Uterus (tissue), 4 donors: ENCODE results near the gene CPED1. TPM values are rescaled to one million over a fixed set of nuclear protein-coding genes. Genes with fewer than 3 reads are reported as not detected.

Source experiments
- DNase-seq, 2 donors: peaks; one replicate each; pipeline ENCODE4 v3.0.0-alpha.2; 2019 to 2020
- H3K27ac ChIP-seq, 2 donors: fragments of 200-600 bp; sonication (generic); 1 replicate in 1 of 2; 2 replicates in 1 of 2; pipeline ENCODE4 v1.5.1; 2016 to 2018
- H3K27me3 ChIP-seq, 2 donors: fragments of 200-600 bp; sonication (generic); one replicate each; pipeline ENCODE4 v1.5.1; 2018 to 2019; ENCODE audit warnings: control low read depth in 1 of 2
- H3K36me3 ChIP-seq, 2 donors: fragments of 200-600 bp; sonication (generic); one replicate each; pipeline ENCODE4 v1.5.1; 2019; ENCODE audit warnings: control low read depth in 1 of 2
- H3K4me1 ChIP-seq, 2 donors: fragments of 200-600 bp; sonication (generic); one replicate each; pipeline ENCODE4 v1.5.1; 2018 to 2019; ENCODE audit warnings: control low read depth in 1 of 2
- H3K4me3 ChIP-seq, 2 donors: fragments of 200-600 bp; sonication (generic); 1 replicate in 1 of 2; 2 replicates in 1 of 2; pipeline ENCODE4 v1.5.1; 2018 to 2019; ENCODE audit warnings: mild to moderate bottlenecking in 1 of 2
- H3K9me3 ChIP-seq, 2 donors: fragments of 200-600 bp; sonication (generic); one replicate each; pipeline ENCODE4 v1.5.1; 2019; ENCODE audit warnings: control low read depth in 1 of 2
- POLR2A ChIP-seq, 2 donors: fragments of 450-650 bp; IDR thresholded peaks; one replicate each; pipeline ENCODE4 v1.6.1; 2016; ENCODE audit warnings: antibody characterized with exemption in 2 of 2, mild to moderate bottlenecking in 1 of 2, moderate library complexity in 1 of 2
- intact Hi-C: fragments of 100-400 bp; cut with DNase I; formaldehyde crosslinking; loops from one replicate; pipeline ENCODE4 v1.15.1; 2023; ENCODE audit warnings: low total_unique reads
- total RNA-seq, 4 donors: library from RNA; depleted of rRNA in 3 of 4; stranded (reverse); fragments of >200 nt in 3 of 4; gene quantifications; one replicate each; pipeline versions ENCODE4 v1.1.0 to v1.2.4, GENCODE V29; 2014 to 2023
- TF ChIP-seq, protein P1 (sequence below), 4 experiments: fragments of 200-600 bp in 2 of 4; fragments of 450-650 bp in 2 of 4; sonication (generic) in 2 of 4; IDR thresholded peaks; one replicate each; pipeline ENCODE4 v1.5.1; 2016 to 2019; ENCODE audit warnings: antibody characterized with exemption in 4 of 4, mild to moderate bottlenecking in 2 of 4, moderate library complexity in 1 of 4
- donor health status: DM: yes; HTN: yes; CAD: no.

The CPED1 gene
- total RNA-seq, 4 donors from 2014 or later, result 47.4 to 194 (median 59.2) TPM

DNA sequence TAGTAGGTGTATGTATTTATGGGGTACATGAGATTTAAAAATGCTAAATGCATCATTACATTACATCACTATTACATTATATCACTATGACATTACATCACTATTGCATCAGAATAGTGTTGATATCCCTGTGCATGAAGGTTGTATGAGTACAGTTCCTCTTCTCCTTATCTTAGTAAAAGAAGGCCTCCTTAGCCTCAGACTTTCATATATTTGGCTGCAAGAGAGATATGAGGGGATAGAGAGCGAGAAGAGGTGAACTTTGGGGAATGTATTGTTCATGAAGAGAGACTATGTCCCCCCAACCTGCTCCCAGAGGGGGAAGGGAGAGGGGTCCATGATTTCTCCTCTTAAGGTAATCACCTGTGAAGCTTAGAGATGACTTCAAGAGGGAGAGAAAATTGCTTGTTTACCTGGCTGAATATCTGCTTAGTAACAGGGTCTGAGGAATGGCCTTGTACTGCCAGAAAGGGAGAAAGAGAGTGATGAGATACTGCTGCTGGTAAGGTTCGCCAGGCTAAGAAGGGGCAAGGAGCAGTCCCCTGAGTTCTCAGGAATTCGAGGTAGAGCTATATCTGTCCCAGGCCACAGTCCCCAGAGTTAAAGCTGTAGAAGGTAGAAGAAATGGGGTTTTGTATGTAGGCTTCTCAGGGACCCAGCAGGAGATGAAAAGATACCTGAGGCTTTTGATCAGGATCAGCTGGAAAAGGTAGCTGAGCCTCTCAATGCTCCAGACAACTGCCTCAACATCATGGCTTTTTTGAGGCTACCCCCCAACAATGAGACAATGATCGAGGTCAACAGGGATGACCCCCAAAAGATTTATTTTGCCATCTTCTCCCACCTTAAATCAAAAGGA, 171.9 kb downstream of the CPED1 start:
- H3K4me3 ChIP-seq, result no peak overlapping the region
- TF ChIP-seq, protein P1, sequence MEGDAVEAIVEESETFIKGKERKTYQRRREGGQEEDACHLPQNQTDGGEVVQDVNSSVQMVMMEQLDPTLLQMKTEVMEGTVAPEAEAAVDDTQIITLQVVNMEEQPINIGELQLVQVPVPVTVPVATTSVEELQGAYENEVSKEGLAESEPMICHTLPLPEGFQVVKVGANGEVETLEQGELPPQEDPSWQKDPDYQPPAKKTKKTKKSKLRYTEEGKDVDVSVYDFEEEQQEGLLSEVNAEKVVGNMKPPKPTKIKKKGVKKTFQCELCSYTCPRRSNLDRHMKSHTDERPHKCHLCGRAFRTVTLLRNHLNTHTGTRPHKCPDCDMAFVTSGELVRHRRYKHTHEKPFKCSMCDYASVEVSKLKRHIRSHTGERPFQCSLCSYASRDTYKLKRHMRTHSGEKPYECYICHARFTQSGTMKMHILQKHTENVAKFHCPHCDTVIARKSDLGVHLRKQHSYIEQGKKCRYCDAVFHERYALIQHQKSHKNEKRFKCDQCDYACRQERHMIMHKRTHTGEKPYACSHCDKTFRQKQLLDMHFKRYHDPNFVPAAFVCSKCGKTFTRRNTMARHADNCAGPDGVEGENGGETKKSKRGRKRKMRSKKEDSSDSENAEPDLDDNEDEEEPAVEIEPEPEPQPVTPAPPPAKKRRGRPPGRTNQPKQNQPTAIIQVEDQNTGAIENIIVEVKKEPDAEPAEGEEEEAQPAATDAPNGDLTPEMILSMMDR (IDR thresholded peaks at IDR 0.05), result no peak
- TF ChIP-seq POLR2A (IDR thresholded peaks at IDR 0.05), result no peak

DNA sequence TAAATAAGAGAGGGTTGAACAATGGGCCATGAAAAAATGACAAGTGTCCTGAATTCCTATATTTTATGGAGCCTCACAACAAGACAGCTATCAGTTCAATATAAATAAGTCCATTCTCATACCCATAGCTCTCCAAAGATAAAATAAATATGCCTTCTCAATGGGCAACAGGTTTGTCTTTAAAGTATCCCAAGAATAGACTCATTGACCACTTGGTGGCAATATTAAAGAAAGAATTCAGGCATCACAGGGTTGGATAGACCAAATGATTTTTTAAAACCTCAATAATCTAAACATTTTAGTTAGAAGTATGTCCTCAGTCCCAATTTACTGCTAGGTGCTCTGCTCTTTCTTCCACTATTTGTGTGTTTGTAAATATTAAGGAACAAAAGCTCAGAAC, 175.2 kb downstream of the CPED1 start:
- Histone ChIP-seq H3K4me3 (no peak overlapping the region), H3K4me1 (no peaks in the 10 kb centered on the region), H3K36me3 (no peaks in the 10 kb centered on the region), H3K27ac (no peak overlapping the region), H3K27me3 (no peaks in the 10 kb centered on the region), H3K9me3 (no peaks in the 10 kb centered on the region)
- DNase-seq, result no peak
- TF ChIP-seq POLR2A (IDR thresholded peaks at IDR 0.05), result no peak
- TF ChIP-seq, protein P1 (IDR thresholded peaks at IDR 0.05), result no peak
- intact Hi-C loops, result no loop called here

More for the DNA sequence above, 171.9 kb downstream of the CPED1 start:
- intact Hi-C loops, result no loop called here
- no peaks in the 10 kb centered on the region for H3K36me3 ChIP-seq
- no peaks in the 10 kb centered on the region for H3K9me3 ChIP-seq
- H3K27ac ChIP-seq, result no peak overlapping the region
- no peaks in the 10 kb centered on the region for H3K27me3 ChIP-seq
- H3K4me1 ChIP-seq, result no peaks in the 10 kb centered on the region
- no peak for DNase-seq

DNA sequence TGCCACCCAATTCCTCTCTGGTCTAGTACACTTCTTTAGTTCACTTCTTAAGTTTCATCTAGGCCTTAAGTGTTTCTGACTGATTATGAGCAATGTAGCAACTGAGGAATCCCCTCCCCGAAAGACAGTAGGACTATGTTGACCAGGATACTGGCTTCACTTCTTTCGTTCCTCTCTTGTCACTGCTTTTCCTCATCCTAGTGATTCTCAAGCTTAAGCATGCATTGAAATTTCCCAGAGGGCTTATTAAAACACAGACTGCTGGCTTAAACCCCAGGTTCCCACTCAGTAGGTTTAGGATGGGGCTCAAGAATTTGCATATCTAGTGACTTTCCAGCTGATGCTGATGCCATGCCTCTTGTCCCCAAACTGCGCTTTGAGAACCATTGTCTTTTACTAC, 175.7 kb downstream of the CPED1 start:
- Histone ChIP-seq H3K4me3 (no peak overlapping the region), H3K9me3 (no peaks in the 10 kb centered on the region), H3K27ac (no peak overlapping the region), H3K4me1 (no peaks in the 10 kb centered on the region), H3K27me3 (no peaks in the 10 kb centered on the region), H3K36me3 (no peaks in the 10 kb centered on the region)
- intact Hi-C loops, result no loop called here
- TF ChIP-seq, protein P1 (IDR thresholded peaks at IDR 0.05), result no peak
- TF ChIP-seq POLR2A (IDR thresholded peaks at IDR 0.05), result no peak
- no peak for DNase-seq

DNA sequence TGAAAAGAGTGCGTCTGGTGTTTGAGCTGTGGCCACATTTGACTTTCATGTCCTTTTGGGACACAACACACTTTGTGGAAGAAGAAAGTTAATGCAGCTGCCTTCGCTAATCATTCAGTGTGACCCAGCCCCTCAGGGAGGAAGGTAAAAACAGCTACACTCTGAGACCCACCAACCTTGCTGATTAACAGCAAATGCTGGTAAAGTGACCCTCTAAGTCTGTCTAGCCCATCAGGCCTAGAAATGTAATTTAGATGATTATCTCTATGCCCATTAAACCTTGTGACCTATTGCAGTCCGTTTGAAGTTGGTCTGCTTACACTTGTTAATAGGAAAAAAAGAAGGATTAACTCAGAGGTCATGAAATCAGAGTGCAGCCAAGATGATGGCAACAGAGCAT, 178.4 kb downstream of the CPED1 start:
- Histone ChIP-seq H3K9me3 (no peaks in the 10 kb centered on the region), H3K27me3 (no peaks in the 10 kb centered on the region), H3K27ac (no peak overlapping the region), H3K4me1 (no peaks in the 10 kb centered on the region), H3K4me3 (no peak overlapping the region), H3K36me3 (no peaks in the 10 kb centered on the region)
- intact Hi-C loops, result no loop called here
- DNase-seq, result no peak
- no peak for TF ChIP-seq POLR2A (IDR thresholded peaks at IDR 0.05)
- TF ChIP-seq, protein P1 (IDR thresholded peaks at IDR 0.05), result no peak

DNA sequence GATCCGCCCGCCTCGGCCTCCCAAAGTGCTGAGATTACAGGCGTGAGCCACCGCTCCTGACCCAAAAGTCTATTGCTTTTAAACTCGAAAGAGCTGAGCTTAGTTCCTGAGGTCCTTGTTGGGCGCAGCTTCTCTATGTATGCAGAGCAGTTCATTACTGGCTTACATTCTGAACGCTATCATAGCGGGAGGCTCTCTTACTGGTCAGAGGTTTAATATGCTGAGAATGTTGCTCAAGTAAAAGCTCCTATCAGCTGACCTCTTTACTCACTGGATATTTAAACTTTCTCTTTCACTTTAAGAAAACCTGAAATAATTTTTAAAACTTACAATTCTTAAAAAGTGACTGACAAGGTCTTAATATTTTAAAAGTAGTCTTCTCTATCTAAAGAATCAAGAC, 179.5 kb downstream of the CPED1 start:
- Histone ChIP-seq H3K27me3 (no peaks in the 10 kb centered on the region), H3K4me1 (no peaks in the 10 kb centered on the region), H3K36me3 (no peaks in the 10 kb centered on the region), H3K9me3 (no peaks in the 10 kb centered on the region), H3K27ac (no peak overlapping the region), H3K4me3 (no peak overlapping the region)
- no peak for TF ChIP-seq POLR2A (IDR thresholded peaks at IDR 0.05)
- TF ChIP-seq, protein P1 (IDR thresholded peaks at IDR 0.05), result no peak
- intact Hi-C loops, result no loop called here
- no peak for DNase-seq
